Central memory CD8-positive, alpha-beta T cell (primary cell): Measurements from ENCODE around the gene SAMD1.

ENCODE experiments used
- ATAC-seq: fragments of 150-1000 bp; cut with Tn5 transposase; replicated peaks from 2 replicates; pipeline ENCODE4 v1.10.0; 2022; ENCODE audit warnings: mild to moderate bottlenecking, moderate FRiP score, moderate number of reproducible peaks; ENCODE audit not compliant: poor library complexity, severe bottlenecking; ENCODE audit errors: extremely low read depth
- DNase-seq, 2 donors: peaks; one replicate each; pipeline ENCODE4 v3.0.0; 2021; ENCODE audit warnings: low spot score in 2 of 2
- H3K27ac Mint-ChIP-seq: one replicate; pipeline ENCODE4 v1.8.0; 2022; ENCODE audit warnings: low read depth, mild to moderate bottlenecking, moderate library complexity, mixed read lengths
- H3K27me3 Mint-ChIP-seq: one replicate; pipeline ENCODE4 v1.8.0; 2022; ENCODE audit warnings: mixed read lengths
- H3K36me3 Mint-ChIP-seq: one replicate; pipeline ENCODE4 v1.8.0; 2022; ENCODE audit warnings: mild to moderate bottlenecking, moderate library complexity, mixed read lengths; ENCODE audit not compliant: insufficient read depth
- H3K4me1 Mint-ChIP-seq: one replicate; pipeline ENCODE4 v1.8.0; 2022; ENCODE audit warnings: mixed read lengths
- H3K4me3 Mint-ChIP-seq: one replicate; pipeline ENCODE4 v1.8.0; 2022; ENCODE audit warnings: mild to moderate bottlenecking, moderate library complexity, mixed read lengths
- H3K9me3 Mint-ChIP-seq: one replicate; pipeline ENCODE4 v1.8.0; 2022; ENCODE audit warnings: mixed read lengths

SAMD1 gene

DNA sequence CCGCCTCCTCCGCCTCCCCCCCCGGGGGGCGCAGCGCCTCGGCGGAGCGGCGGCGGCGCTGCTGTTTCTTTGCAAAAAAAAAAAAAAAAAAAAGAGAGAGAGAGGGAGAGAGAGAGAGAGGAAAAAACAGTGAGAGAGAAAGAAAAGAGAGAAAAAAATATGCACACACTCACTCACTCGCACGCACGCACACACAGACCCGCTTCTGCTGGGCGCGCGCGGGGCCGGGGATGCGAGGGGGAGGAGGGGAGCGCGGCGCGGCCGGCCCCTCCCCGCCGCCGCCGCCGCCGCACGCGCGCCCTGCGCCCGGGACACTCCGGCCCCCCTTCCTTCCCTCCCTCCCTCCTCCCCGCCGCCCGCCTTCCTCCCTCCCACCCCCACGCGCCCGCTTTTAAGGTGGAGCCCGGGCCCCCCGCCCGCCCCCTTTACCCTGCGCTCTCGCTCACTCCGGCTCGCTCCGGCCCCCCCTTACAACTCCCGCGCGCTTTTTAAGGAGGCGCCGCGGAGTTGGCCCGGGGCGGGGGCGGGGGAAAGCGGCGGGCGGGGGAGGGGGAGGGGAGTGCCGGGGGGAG, at the start of gene SAMD1:
Gene SAMD1 (minus strand): TSS at position 243 of the 572 bp plus-strand sequence.
- peaks cover 17% of the 10 kb centered on the region for H3K4me1 Mint-ChIP-seq
- H3K9me3 Mint-ChIP-seq: no peaks in the 10 kb centered on the region
- H3K4me3 Mint-ChIP-seq: peak within 1 kb of the TSS; percentile 97
- peak within 1 kb of the TSS; percentile 95 for H3K27ac Mint-ChIP-seq
- H3K27me3 Mint-ChIP-seq: no peaks in the 10 kb centered on the region
- DNase-seq: peak in 1 of 2 donors; percentile 64
- H3K36me3 Mint-ChIP-seq: peaks cover 26% of the 10 kb centered on the region
- ATAC-seq: peak; percentile 66

GRCh38 chr19:14139944-14140343, 49.4 kb upstream of the SAMD1 start:
- Mint-ChIP-seq H3K36me3 (peaks cover 14% of the 10 kb centered on the region), H3K4me1 (peaks cover 31% of the 10 kb centered on the region), H3K27me3 (no peaks in the 10 kb centered on the region), H3K4me3 (no peak overlapping the region), H3K9me3 (no peaks in the 10 kb centered on the region), H3K27ac (peak overlapping the region; percentile 48)
- DNase-seq (no peak), ATAC-seq (no peak)

DNA sequence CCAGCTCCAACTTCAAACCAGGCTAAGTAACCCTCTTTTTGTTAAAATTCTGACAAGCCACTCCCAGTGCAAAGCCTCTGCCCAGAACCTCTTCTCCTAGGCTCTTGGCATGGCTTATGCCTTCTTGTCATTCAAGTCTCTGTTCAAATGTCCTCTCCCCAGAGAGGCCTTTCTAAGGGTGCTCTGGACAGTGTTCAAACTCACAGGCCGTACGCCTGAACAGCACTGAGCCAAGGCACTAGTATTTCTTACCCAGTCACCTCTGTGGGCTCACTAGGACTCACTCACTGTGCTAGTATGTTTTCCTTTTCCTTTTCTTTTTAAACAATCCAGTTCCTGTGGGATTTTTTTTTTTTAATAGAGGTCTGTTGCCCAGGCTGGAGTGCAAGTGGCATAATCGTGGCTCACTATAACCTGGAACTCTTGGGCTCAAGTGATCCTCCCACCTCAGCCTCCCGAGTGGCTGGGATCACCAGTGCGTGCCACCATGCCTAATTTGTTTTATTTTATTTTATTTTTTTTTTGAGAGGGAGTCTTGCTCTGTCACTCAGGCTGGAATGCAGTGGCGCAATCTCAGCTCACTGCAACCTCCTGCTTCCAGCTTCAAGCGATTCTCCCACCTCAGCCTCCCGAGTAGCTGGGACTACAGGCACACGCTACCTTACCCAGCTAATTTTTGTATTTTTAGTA, 48.2 kb upstream of the SAMD1 start:
- Mint-ChIP-seq H3K27me3 (no peaks in the 10 kb centered on the region), H3K4me1 (peaks cover 31% of the 10 kb centered on the region), H3K9me3 (no peaks in the 10 kb centered on the region), H3K36me3 (peaks cover 14% of the 10 kb centered on the region), H3K4me3 (peak overlapping the region; percentile 60), H3K27ac (peak overlapping the region; percentile 38)
- no peak for DNase-seq
- no peak for ATAC-seq

GRCh38 chr19:14136509-14137281, 46.1 kb upstream of the SAMD1 start, which contains the start of gene ASF1B:
Gene ASF1B, minus strand, starts transcription at chr19:14136589. Its CDS starts 133 bp downstream, at chr19:14136456.
- peak within 1 kb of the TSS; percentile 74 for H3K4me3 Mint-ChIP-seq
- DNase-seq: peak; percentile 89 to 98
- H3K9me3 Mint-ChIP-seq: no peaks in the 10 kb centered on the region
- H3K36me3 Mint-ChIP-seq: peaks cover 17% of the 10 kb centered on the region
- peak within 1 kb of the TSS; percentile 77 for H3K27ac Mint-ChIP-seq
- no peaks in the 10 kb centered on the region for H3K27me3 Mint-ChIP-seq
- peaks cover 22% of the 10 kb centered on the region for H3K4me1 Mint-ChIP-seq
- ATAC-seq: peak; percentile 84

GRCh38 chr19:14135985-14136508, 45.5 kb upstream of the SAMD1 start:
- H3K27me3 Mint-ChIP-seq: no peaks in the 10 kb centered on the region
- no peak for DNase-seq
- peaks cover 22% of the 10 kb centered on the region for H3K4me1 Mint-ChIP-seq
- no peaks in the 10 kb centered on the region for H3K9me3 Mint-ChIP-seq
- H3K27ac Mint-ChIP-seq: peak overlapping the region; percentile 77
- H3K36me3 Mint-ChIP-seq: peaks cover 17% of the 10 kb centered on the region
- no peak for ATAC-seq
- H3K4me3 Mint-ChIP-seq: peak overlapping the region; percentile 74

DNA sequence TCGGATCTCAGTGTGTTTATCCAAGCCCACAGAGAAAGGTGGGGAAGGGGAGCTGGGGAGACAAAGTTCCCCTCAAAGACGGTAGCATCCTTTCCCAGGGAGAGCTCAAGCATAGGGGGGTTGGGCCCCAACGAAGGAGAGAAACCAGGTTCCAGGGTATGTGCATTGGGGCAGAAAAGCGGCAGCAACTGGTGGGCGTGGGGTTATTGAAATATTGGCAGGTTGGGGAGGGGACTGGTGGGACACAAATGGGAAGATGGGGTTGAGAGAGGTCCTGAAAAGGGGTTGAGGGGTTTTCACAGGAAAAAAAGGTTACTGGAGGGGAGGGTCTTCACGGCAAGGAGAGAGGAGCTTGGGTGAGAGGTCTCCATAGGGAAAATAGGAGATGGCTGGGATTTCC, 44.8 kb upstream of the SAMD1 start:
- no peaks in the 10 kb centered on the region for H3K27me3 Mint-ChIP-seq
- H3K4me3 Mint-ChIP-seq: peak overlapping the region; percentile 74
- no peaks in the 10 kb centered on the region for H3K9me3 Mint-ChIP-seq
- DNase-seq: no peak
- H3K4me1 Mint-ChIP-seq: peaks cover 22% of the 10 kb centered on the region
- ATAC-seq: no peak
- peaks cover 17% of the 10 kb centered on the region for H3K36me3 Mint-ChIP-seq
- peak overlapping the region; percentile 77 for H3K27ac Mint-ChIP-seq

- Mint-ChIP-seq H3K27me3 (no peaks in the 10 kb centered on the region), H3K9me3 (no peaks in the 10 kb centered on the region), H3K27ac (no peak overlapping the region), H3K36me3 (peaks cover 3% of the 10 kb centered on the region), H3K4me1 (no peaks in the 10 kb centered on the region), H3K4me3 (no peak overlapping the region)
- no peak for ATAC-seq
- DNase-seq: no peak
These were observed 37.5 kb upstream of the SAMD1 start for GRCh38 chr19:14127929-14128509.

DNA sequence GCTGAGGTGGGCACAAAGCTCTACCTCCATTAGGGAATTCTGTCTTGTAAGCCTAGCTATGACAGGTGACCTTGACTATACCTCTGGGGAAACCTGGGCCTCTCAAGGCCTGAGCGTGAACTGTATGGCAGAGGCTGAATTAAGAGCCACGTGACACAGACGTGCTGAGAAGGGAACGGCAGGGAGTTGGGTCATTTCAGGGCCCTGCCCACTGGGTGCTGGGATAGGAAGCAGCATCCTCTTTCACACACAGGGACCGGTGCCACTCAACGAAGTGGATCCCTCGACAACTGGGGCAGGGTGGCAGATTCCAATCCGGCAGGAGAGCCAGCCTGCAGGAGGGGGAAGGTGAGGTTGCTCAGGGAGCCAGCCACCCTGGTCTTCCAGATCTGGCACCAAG, 36.6 kb upstream of the SAMD1 start:
- peaks cover 3% of the 10 kb centered on the region for H3K36me3 Mint-ChIP-seq
- DNase-seq (no peak), ATAC-seq (no peak)
- no peaks in the 10 kb centered on the region for H3K9me3 Mint-ChIP-seq
- H3K27ac Mint-ChIP-seq: no peak overlapping the region
- no peak overlapping the region for H3K4me3 Mint-ChIP-seq
- no peaks in the 10 kb centered on the region for H3K4me1 Mint-ChIP-seq
- H3K27me3 Mint-ChIP-seq: no peaks in the 10 kb centered on the region

GRCh38 chr19:14122924-14123323, 32.4 kb upstream of the SAMD1 start:
- Mint-ChIP-seq H3K27me3 (no peaks in the 10 kb centered on the region), H3K9me3 (no peaks in the 10 kb centered on the region), H3K27ac (no peak overlapping the region), H3K4me1 (peaks cover 11% of the 10 kb centered on the region), H3K4me3 (no peak overlapping the region), H3K36me3 (peaks cover 6% of the 10 kb centered on the region)
- ATAC-seq: no peak
- DNase-seq: no peak

DNA sequence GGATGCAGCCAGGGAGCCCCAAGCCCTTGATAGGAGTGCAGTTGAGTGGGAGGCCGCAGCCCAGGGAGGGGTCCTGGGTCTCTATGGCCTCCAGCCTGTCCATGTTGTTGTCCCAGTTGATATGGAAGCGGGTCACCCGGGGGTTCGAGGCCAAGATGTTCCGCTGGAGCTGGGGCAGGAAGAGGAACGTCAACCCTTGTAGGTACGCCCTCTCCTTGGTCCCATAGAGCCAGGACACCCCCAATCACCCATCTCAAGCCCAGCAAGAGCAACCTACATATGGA, 29.9 kb upstream of the SAMD1 start:
- no peak for DNase-seq
- no peak overlapping the region for H3K27ac Mint-ChIP-seq
- peaks cover 27% of the 10 kb centered on the region for H3K4me1 Mint-ChIP-seq
- H3K27me3 Mint-ChIP-seq: no peaks in the 10 kb centered on the region
- no peaks in the 10 kb centered on the region for H3K9me3 Mint-ChIP-seq
- ATAC-seq: no peak
- peaks cover 6% of the 10 kb centered on the region for H3K36me3 Mint-ChIP-seq
- H3K4me3 Mint-ChIP-seq: no peak overlapping the region

- Mint-ChIP-seq H3K27me3 (no peaks in the 10 kb centered on the region), H3K9me3 (no peaks in the 10 kb centered on the region), H3K4me3 (no peak overlapping the region), H3K36me3 (peaks cover 5% of the 10 kb centered on the region), H3K27ac (peak overlapping the region; percentile 95), H3K4me1 (peaks cover 30% of the 10 kb centered on the region)
- DNase-seq (no peak), ATAC-seq (no peak)
These were observed 29.3 kb upstream of the SAMD1 start for GRCh38 chr19:14119644-14120496.

DNA sequence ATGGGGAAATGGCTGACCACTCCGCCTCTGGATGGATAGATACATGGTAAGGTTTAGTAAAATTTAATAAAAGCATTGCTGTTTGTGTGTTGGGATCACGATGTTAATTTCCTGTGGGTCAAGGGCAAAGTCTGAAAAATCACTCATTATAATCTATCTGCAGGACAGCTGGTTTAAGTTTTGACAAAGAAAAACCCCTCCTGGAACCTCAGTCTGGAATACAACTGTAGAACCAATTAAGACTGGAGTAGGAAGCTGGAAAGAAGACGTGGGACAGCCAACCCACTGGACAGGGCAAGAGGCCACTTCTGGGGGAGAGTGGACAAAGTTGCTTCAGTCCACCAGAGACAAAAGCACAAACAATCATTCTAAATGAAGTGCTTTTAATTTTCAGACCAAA, 28.6 kb upstream of the SAMD1 start:
- peak overlapping the region; percentile 95 for H3K27ac Mint-ChIP-seq
- no peaks in the 10 kb centered on the region for H3K9me3 Mint-ChIP-seq
- ATAC-seq (no peak), DNase-seq (no peak)
- peaks cover 33% of the 10 kb centered on the region for H3K4me1 Mint-ChIP-seq
- peaks cover 5% of the 10 kb centered on the region for H3K36me3 Mint-ChIP-seq
- no peaks in the 10 kb centered on the region for H3K27me3 Mint-ChIP-seq
- peak overlapping the region; percentile 84 for H3K4me3 Mint-ChIP-seq
